Neuron (in vitro differentiated cells): ENCODE data around the gene NISCH.

Source experiments
- H2AFZ ChIP-seq: one replicate; pipeline ENCODE4 v1.6.1; 2013; ENCODE audit warnings: low read depth, mild to moderate bottlenecking, inconsistent platforms, low read length, moderate library complexity
- H3K27me3 ChIP-seq: one replicate; pipeline ENCODE4 v1.6.1; 2013; ENCODE audit warnings: low read length; ENCODE audit not compliant: insufficient read depth
- H3K36me3 ChIP-seq: one replicate; pipeline ENCODE4 v1.6.1; 2013; ENCODE audit warnings: low read length; ENCODE audit not compliant: insufficient read depth
- H3K4me1 ChIP-seq: one replicate; pipeline ENCODE4 v1.6.1; 2013; ENCODE audit warnings: low read length; ENCODE audit not compliant: insufficient read depth
- H3K4me3 ChIP-seq: 2 replicates; pipeline ENCODE4 v1.5.1; 2013; ENCODE audit warnings: mild to moderate bottlenecking, low read length, moderate library complexity
- H3K9me3 ChIP-seq: one replicate; pipeline ENCODE4 v1.6.1; 2013; ENCODE audit warnings: low read length

NISCH gene

DNA sequence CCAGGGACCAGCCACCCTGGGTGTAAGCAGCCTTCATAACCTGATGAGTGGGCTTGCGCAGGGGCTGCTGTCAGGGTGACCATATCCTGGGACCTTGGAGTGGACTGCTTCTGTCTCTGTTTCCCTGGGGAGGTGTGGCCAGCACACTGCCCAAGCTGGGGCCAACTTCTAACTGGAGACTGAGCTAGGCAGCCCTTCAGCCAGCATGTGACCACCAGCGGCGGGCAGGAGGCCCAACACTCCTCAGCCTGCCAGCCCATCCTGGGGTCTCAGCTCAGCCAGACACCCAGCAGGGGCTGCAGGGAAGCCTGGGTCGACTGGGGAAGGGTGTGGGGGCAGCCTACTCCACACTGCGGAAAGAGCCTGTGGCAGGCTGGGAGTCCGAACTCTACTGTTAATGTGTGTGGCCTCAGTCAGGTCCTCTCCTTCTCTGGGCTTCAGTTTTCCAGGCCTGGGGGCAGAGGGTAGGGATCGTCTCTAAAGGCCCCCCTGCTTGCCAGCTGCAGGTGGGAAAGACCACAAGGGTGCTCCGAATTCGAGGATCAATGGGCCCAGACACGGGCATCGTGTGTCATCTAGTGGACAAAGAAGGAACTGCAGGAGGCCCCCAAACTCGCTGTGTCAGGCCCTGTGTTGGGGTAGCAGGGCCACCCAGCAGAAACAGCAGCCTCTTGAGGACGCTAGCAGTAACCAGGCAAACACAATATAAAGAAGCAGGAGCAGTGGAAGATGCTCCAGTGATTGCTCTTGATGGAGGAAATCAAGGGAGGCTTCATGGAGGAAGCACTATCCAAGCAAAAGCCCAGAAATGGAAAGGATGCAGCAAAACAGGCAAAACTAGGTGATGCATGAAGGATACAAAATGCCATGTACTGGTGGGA is 8.5 kb upstream of the NISCH start:
- no peaks in the 10 kb centered on the region for H3K36me3 ChIP-seq
- H3K9me3 ChIP-seq, result no peaks in the 10 kb centered on the region
- H2AFZ ChIP-seq, result no peak overlapping the region
- H3K4me3 ChIP-seq, result no peak overlapping the region
- no peaks in the 10 kb centered on the region for H3K4me1 ChIP-seq
- peaks cover 17% of the 10 kb centered on the region for H3K27me3 ChIP-seq

DNA sequence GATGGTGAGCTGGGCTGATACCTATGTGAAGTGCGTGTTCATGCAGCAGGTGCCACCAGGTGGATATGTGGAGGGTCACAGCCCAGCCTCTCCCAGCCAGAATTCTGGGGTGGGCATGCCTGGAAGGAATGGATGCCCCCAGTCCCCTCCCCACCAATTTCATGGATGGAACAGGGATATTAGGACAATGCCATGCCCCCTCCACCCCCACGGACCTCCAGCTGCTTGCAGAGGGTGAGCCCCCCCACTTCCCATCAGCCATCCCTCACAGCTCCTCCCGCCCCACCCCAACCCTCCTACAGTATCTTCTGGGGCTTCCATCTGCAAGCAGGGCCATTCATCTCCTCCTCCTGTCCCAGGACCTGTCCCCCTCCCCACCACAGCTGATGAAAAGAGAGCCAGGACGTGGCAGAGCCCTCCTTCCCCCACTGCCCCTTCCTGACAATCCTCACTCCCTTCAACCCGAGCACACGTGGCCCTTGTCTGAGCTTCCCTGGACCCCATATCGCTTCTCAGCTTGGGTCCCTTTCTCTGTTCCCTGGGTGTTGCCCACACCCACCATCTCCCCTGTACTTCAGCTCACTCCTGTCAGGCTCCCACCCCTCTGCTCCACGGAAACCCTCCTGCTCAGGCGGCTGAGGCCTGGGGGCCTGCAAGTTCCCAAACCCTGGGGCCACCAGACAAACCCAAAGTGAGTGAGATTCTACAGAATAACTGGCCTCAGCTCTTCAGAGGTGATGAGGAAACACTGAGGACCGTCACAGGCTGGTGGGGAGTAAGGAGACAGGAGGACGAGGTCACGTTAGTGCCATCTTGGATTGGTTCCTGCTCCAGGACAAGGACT is 7.7 kb upstream of the NISCH start:
- H3K27me3 ChIP-seq, result peaks cover 17% of the 10 kb centered on the region
- no peak overlapping the region for H2AFZ ChIP-seq
- H3K4me3 ChIP-seq, result no peak overlapping the region
- no peaks in the 10 kb centered on the region for H3K36me3 ChIP-seq
- H3K9me3 ChIP-seq, result no peaks in the 10 kb centered on the region
- no peaks in the 10 kb centered on the region for H3K4me1 ChIP-seq

DNA sequence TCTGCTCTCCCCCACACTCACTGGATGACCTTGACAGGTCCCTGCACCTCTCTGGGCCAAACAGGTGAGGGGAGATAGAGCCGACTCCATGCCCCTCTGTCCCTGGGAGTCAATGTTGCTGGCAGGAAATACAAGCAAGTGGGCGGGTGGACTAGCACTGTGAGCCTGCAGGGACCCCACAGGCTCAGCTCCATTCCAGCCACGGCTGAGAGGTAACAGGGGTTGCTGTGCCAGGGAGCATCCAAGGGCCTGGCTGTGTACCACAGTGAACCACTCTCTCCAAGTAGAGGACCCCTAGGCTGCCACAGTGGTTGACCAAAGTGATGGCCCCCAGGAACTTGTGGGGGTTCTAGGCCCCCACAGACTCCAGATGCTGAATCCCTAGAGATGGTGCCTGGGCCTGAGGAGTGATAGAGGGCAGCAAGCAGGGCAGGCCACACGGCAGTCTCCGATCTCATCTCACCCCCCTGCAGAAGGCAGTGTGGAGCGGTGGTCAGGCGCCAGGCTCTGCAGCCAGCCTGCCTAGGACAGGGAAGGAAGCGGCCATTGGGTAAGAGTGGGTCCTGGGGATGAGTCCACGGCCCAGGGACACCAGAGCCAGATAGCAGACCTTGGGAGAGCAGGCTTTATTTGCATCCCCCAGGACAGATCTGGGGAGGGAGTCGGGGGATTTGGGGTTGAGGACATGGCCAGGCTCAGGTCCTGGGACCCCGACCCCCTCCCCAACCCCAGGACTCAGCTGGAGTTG is 4.7 kb upstream of the NISCH start:
- Histone ChIP-seq H3K27me3 (peaks cover 5% of the 10 kb centered on the region), H3K4me1 (peaks cover 19% of the 10 kb centered on the region), H3K9me3 (no peaks in the 10 kb centered on the region), H3K36me3 (no peaks in the 10 kb centered on the region), H3K4me3 (no peak overlapping the region), H2AFZ (no peak overlapping the region)

DNA sequence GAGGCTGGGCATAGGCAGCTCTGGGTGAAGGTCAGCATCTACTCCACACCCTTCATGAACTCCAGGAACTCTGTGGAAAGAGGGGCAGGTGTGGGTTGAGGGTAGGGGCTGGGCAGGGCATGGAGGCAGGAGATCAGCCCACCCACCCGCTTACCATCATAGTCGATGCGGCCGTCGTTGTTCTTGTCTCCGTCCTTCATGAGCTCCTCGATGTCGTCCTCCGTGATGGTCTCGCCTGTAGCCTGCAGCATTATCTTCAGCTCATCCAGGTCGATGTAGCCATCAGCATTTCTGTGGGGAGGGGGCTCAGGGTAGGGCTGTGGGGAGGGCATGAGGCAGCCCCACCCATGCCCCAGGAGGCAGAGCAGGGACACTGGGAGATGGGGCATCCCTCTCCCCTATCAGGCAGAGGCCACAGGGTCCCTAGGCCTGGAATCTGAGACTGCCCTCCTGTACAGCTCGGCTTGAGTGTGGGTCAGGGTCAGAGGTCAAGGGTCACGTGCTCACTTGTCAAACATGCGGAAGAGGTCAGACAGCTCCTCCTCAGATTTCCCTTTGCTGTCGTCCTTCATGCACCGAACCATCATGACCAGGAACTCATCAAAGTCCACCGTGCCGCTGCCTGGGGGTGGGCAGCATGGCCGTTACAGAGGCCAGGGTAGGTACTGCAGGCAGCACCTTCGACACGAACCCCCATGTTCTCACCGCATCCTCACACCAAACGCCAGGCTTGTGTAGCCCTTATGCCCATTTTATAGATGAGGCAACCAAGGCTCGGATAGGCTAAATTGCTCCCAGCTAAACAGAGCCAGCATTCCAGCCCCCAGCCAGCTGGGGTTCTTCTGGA is 3.9 kb upstream of the NISCH start:
- H3K27me3 ChIP-seq, result peaks cover 5% of the 10 kb centered on the region
- H3K4me3 ChIP-seq, result no peak overlapping the region
- peaks cover 19% of the 10 kb centered on the region for H3K4me1 ChIP-seq
- no peaks in the 10 kb centered on the region for H3K9me3 ChIP-seq
- H3K36me3 ChIP-seq, result no peaks in the 10 kb centered on the region
- H2AFZ ChIP-seq, result no peak overlapping the region

DNA sequence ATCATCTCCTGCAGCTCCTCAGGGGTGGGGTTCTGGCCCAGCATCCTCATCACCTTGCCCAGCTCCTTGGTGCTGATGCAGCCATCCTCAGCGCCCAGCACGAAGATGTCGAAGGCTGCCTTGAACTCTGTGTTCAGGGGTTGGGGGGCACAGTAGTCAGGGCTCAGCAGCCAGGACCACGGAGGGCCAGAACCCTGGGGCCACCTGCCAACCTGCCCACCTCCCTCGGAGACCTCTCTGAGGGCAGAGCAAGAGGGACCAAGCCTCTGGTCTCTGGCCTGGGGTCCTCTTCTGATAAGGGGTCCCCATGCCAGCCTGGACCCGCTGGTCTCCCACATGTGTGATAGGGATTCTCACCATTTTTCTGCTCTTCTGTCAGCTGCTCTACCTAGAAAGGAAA is 3.3 kb upstream of the NISCH start:
- Histone ChIP-seq H3K27me3 (peaks cover 5% of the 10 kb centered on the region), H2AFZ (no peak overlapping the region), H3K9me3 (no peaks in the 10 kb centered on the region), H3K4me3 (no peak overlapping the region), H3K4me1 (peaks cover 23% of the 10 kb centered on the region), H3K36me3 (peaks cover under 1% of the 10 kb centered on the region)

DNA sequence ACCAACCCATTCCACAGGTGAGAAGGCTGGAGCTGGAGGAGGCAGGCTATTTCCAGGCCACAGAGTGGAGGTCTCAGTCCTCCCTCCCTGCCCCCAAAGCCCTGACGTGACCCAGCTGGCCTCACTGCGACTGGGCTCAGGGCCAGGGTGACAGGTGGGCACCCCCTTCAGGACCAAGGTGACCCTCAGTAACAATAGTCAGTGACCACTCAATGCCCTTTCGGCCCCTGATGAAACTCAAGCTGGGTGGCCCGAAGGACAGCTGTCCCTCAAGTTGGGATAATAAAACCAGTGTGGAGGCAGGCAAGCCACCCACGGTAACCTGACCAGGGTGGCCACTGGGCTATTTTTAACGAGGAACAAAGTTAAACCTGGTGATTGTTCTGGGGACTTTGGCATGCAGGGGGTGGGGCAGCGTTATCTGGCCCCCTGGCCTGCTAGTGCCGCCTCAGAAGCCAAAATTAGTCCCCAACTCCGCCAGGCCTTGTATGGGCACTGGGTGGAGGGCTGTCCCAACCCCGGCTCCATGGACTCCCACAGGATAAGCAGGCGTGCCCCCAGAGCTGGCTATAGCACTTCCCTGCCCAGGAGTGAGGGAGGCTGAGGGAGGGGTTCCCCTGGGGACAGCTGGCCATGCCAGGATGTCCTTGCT is 2.7 kb upstream of the NISCH start:
- H3K4me3 ChIP-seq, result no peak overlapping the region
- H3K36me3 ChIP-seq, result peaks cover 7% of the 10 kb centered on the region
- H3K27me3 ChIP-seq, result peaks cover 5% of the 10 kb centered on the region
- H3K4me1 ChIP-seq, result peaks cover 29% of the 10 kb centered on the region
- no peaks in the 10 kb centered on the region for H3K9me3 ChIP-seq
- no peak overlapping the region for H2AFZ ChIP-seq

DNA sequence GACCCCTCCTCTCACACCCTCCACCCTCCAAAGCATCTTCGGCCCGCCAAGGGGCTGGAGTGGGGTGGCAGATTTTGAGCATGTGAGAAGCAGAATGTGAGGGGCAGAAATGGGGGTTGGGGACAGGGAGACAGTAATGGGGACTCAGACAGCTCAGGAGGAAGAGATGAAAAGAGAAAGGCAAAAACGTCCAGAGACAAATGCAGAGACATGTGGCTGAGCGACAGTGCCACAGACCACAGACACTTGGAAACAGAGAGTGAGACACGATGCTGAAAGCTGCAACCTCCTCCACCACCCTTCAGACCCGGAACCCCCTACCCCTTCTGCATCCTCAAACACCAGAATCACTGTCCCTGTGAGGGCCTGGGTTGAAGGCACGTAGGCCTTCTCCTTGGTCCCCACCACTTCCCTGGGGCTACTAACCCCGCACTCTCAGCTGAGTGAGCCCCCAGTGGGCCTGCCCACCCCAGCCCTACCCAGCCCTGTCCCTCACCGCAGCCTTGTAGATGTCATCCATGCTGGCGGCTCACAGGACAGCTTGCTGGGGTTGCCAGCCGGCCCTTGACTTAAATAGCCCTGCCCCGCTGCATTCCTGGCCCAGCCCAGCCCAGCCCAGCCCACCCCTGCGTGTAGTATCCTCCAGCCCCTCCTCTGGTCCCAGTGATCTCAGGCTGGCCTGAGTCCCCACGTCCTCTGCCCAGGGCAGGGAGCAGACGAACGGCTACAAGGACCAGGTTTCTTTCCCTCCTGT is 1.7 kb upstream of the NISCH start, which contains the start of gene TNNC1:
TSS of gene TNNC1 (minus strand) at position 546 of the 754 bp plus-strand sequence. CDS start at position 520, 26 bp downstream.
- H3K36me3 ChIP-seq, result peaks cover 16% of the 10 kb centered on the region
- no peaks in the 10 kb centered on the region for H3K9me3 ChIP-seq
- peaks cover 5% of the 10 kb centered on the region for H3K27me3 ChIP-seq
- peak within 1 kb of the TSS; percentile 90 for H2AFZ ChIP-seq
- peaks cover 30% of the 10 kb centered on the region for H3K4me1 ChIP-seq
- peak within 1 kb of the TSS; percentile 80 for H3K4me3 ChIP-seq

DNA sequence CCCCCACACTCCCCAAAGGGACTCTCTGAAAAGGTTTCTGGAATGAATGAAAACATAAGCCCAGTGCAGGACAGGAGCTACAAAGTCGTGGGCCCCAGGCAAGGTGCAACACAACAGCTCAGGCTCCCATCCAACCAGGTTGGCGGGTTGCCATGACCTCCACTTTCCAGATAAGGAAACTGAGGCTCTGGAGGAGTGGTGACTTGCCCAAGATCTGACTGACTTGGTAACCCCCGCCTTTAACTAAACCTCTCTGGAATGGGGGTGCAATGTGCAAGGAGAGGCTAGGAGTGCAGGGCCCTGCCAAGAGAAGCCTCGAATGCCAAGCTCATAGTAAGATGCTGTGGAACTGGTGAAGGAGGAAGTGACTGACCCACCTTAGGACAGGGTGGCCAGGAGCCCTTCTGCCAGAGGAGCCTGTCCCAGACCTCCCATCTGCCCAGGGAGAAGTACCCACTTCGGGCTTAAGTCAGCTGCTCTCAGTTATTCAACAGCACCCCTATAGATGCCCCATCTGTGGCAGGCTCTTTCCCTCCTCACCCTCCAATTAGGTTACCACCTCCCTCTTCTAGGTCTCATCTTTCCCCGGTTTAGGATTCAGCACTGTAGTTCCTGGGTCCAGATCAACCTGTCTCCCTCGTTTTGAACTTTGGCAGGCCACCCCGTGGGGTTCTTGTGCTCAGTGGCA is 1.0 kb upstream of the NISCH start:
- H2AFZ ChIP-seq, result peak overlapping the region; percentile 90
- no peak overlapping the region for H3K4me3 ChIP-seq
- peaks cover 30% of the 10 kb centered on the region for H3K4me1 ChIP-seq
- peaks cover 5% of the 10 kb centered on the region for H3K27me3 ChIP-seq
- no peaks in the 10 kb centered on the region for H3K9me3 ChIP-seq
- peaks cover 23% of the 10 kb centered on the region for H3K36me3 ChIP-seq

DNA sequence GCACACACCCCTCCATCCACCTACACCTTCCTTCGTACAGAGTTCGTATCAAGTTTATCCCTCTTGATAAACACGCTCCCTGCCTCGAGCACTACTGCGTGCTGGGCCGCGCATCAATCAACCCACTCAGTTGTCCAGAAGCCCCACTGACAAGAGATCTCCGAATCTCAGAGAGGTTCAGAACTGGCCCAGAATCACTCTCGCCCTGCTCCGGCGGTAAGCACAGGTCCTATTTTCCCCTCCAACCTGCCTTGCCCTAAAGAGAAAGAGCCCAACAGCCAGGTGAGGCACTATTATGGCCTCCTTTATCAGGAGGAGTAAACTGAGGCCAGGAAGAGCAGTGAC is 494 bp upstream of the NISCH start:
- peak overlapping the region; percentile 80 for H3K4me3 ChIP-seq
- H3K36me3 ChIP-seq, result peaks cover 23% of the 10 kb centered on the region
- H3K27me3 ChIP-seq, result peaks cover 5% of the 10 kb centered on the region
- H2AFZ ChIP-seq, result peak overlapping the region; percentile 90
- no peaks in the 10 kb centered on the region for H3K9me3 ChIP-seq
- H3K4me1 ChIP-seq, result peaks cover 30% of the 10 kb centered on the region

DNA sequence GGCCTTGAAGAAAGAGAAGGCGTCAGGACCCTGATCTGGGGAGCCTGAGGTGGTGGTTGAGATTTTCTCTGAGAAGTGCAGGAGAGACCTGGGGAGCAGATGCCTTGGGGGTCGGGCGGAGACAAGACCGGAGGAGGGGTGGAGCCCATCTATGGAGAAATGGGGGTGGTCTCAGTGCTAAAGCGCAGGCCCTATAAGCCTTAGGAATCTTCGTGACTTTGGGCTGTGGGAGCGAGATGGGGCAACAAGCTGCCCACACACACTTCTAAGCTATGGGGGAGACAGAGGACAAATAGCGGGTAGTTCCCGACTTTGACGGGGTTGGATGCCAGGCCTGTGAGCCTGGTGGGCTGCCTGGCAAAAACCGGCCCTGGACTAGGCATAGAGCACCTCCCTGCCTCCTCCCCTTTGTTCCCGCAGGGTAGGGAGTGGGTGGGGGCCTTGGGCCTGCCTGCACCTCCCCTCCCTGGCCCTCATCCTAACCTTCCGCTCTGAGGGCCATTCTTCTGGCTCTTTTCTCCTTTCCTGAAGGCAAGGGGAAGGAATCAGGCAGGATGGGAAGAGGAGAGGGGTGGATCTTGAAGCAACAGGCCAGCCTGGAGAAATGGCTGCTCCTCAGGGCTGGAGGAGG is 880 bp downstream of the NISCH start:
- Histone ChIP-seq H3K36me3 (peaks cover 36% of the 10 kb centered on the region), H3K9me3 (no peaks in the 10 kb centered on the region), H3K4me3 (peak overlapping the region; percentile 80), H3K4me1 (peaks cover 30% of the 10 kb centered on the region), H3K27me3 (no peaks in the 10 kb centered on the region), H2AFZ (no peak overlapping the region)

DNA sequence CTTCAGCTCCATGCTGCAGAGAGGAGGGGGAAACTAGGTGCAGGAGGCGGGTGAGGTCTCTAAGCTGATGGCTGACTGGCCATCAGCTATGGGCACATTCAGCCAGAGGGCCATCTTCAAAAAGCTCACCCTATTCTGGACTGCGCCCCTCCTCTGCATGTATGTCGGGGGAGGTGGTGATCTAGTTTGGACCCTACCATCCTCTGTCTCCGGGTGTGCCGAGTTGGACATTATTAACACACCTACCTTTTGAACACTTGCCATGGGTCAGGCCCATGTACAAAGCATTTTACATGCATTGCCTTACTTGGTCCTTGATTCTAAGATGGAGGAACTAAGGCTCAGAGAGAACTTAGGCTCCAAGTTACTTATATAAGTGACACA is 1.4 kb downstream of the NISCH start:
- Histone ChIP-seq H3K4me3 (peak overlapping the region; percentile 80), H3K9me3 (no peaks in the 10 kb centered on the region), H3K27me3 (no peaks in the 10 kb centered on the region), H3K36me3 (peaks cover 38% of the 10 kb centered on the region), H2AFZ (no peak overlapping the region), H3K4me1 (peaks cover 30% of the 10 kb centered on the region)
